Activated CD8-positive, alpha-beta memory T cell treated with anti-CD3 and anti-CD28 coated beads, Interleukin-2, amount 10 ng/mL, durations not matched to agents 7 days and 5 days (primary cell): ENCODE results near the gene SYP. TPM values are rescaled to one million over a fixed set of nuclear protein-coding genes. Genes with fewer than 3 reads are reported as not detected.
A peak's percentile ranks its signal among the peaks of the same experiment; 100 is the strongest.
"Not testable (repeated sequence)": the region's sequence is repeated elsewhere in the genome, so short reads cannot be mapped to it uniquely, and the experiment has no call there.

Source experiments
- ATAC-seq: fragments of 150-1000 bp; cut with Tn5 transposase; one replicate; pipeline ENCODE4 v1.10.0; 2021; ENCODE audit warnings: moderate library complexity
- CTCF ChIA-PET: fragments of 350-600 bp; sonication (Branson Sonifier 250); formaldehyde crosslinking; loops from one replicate; lab custom pipeline; 2021; ENCODE audit warnings: antibody characterized with exemption; lab: Charles Lee
- DNase-seq: peaks from one replicate; pipeline ENCODE4 v3.0.0-alpha.2; 2020
- H3K27ac Mint-ChIP-seq: one replicate; pipeline ENCODE4 v1.8.0; 2021; ENCODE audit warnings: mild to moderate bottlenecking, mixed read lengths
- H3K27me3 Mint-ChIP-seq: one replicate; pipeline ENCODE4 v1.8.0; 2021; ENCODE audit warnings: mixed read lengths
- H3K36me3 Mint-ChIP-seq: one replicate; pipeline ENCODE4 v1.8.0; 2021; ENCODE audit warnings: mild to moderate bottlenecking, mixed read lengths
- H3K4me1 Mint-ChIP-seq: one replicate; pipeline ENCODE4 v1.8.0; 2021; ENCODE audit warnings: mixed read lengths
- H3K4me3 Mint-ChIP-seq: one replicate; pipeline ENCODE4 v1.8.0; 2021; ENCODE audit warnings: mild to moderate bottlenecking, moderate library complexity, mixed read lengths
- H3K9me3 Mint-ChIP-seq: one replicate; pipeline ENCODE4 v1.8.0; 2022; ENCODE audit warnings: low read depth, mixed read lengths
- total RNA-seq, 2 experiments: library from RNA; stranded (reverse); gene quantifications; one replicate each; pipeline ENCODE4 v1.2.3, GENCODE V29; 2021

Gene SYP
- total RNA-seq, 2 experiments from 2014 or later: 1.9 to 3.9 TPM

DNA sequence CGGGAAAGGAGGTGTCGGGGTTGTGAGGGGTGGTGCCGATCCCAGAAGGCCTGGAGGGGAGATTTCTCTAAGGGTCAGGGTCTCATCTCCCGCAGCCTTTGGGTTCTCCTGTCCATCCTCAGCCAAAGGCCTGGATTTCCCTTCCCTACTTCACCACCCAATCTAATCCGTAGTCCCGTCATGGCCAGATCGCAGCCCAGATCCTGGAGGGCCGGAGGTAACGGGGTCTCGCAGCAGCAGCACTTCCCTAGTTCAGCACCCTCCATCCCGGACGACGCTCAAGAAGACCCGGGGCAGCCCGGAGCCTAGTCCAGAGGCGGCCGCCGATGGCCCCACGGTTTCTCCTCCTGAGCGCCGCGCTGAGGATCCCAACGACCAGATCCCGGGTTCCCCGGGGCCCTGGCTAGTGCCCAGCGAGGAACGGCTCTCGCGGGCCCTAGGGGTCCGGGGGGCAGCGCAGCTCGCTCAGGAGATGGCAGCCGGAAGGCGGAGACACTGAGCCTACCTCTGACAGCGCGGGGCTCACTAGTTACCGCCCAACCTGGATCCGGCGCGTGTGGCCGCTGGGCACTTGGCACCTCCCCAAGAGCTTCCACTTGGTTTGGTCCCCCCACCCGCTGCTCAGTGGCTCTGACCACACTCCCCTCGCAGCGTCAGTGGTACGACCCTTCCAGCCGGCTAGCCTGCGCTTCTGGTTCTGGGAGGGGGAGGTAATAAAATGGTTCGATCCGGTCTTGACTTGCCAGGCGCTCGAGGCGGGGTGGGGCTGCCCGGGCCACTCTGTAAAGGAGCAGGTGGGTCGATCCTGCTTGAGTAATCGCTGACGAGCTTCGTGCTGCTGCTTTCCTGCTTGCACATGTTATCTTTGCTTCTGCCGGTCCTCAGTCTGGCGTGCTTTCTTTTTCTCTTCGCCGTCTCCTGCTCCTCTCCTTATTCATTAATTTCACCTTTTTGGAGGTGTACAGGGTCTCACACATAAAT, 33.8 kb downstream of the SYP start:
- ATAC-seq (peak; percentile 52), DNase-seq (peak; percentile 86)
- H3K4me3 Mint-ChIP-seq: peak overlapping the region; percentile 81
- H3K27ac Mint-ChIP-seq: peak overlapping the region; percentile 96
- no peaks in the 10 kb centered on the region for H3K36me3 Mint-ChIP-seq
- CTCF ChIA-PET: interaction anchor here (0.8 to 4.2 kb wide), 7 partner anchors 11 to 126 kb away, joined by 3 to 31 read pairs (median 5); no protein-coding TSS in a partner anchor
- no peaks in the 10 kb centered on the region for H3K27me3 Mint-ChIP-seq
- no peaks in the 10 kb centered on the region for H3K9me3 Mint-ChIP-seq
- H3K4me1 Mint-ChIP-seq: peaks cover 38% of the 10 kb centered on the region

DNA sequence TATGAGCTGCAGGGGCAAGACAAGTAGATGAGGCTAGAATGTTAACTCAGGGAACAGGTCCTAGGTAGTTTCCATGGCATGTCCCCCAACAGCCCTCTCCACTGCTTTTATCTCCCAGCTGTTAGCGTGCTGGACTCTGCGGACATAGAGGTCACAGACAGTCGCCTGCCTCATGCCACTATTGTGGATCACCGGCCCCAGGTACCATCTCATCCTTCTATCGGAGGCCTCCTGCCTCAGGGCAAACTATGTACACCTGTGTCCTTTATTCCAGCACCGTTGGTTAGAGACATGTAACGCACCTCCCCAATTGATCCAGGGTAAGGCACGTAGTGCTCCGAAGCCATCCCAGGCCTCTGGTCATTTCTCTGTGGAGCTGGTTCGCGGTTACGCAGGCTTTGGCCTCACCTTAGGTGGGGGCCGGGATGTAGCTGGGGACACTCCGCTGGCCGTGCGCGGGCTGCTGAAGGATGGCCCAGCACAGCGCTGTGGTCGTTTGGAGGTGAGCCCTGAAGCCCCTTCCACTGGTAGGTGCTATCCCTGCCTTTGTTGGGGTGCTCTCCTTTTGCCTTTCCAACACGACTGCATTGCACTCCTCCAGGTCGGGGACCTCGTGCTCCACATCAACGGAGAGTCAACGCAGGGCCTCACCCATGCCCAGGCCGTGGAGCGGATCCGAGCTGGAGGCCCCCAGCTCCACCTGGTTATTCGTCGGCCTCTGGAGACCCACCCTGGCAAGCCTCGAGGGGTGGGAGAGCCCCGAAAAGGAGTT, 35.2 kb downstream of the SYP start:
- no peaks in the 10 kb centered on the region for H3K27me3 Mint-ChIP-seq
- H3K9me3 Mint-ChIP-seq: no peaks in the 10 kb centered on the region
- H3K36me3 Mint-ChIP-seq: no peaks in the 10 kb centered on the region
- CTCF ChIA-PET: interaction anchor here (1.3 to 4.1 kb wide), 4 partner anchors 8 to 28 kb away, joined by 3 to 13 read pairs (median 4); no protein-coding TSS in a partner anchor
- peaks cover 36% of the 10 kb centered on the region for H3K4me1 Mint-ChIP-seq
- H3K4me3 Mint-ChIP-seq: peak overlapping the region; percentile 78
- ATAC-seq (no peak), DNase-seq (no peak)
- H3K27ac Mint-ChIP-seq: peak overlapping the region; percentile 48

DNA sequence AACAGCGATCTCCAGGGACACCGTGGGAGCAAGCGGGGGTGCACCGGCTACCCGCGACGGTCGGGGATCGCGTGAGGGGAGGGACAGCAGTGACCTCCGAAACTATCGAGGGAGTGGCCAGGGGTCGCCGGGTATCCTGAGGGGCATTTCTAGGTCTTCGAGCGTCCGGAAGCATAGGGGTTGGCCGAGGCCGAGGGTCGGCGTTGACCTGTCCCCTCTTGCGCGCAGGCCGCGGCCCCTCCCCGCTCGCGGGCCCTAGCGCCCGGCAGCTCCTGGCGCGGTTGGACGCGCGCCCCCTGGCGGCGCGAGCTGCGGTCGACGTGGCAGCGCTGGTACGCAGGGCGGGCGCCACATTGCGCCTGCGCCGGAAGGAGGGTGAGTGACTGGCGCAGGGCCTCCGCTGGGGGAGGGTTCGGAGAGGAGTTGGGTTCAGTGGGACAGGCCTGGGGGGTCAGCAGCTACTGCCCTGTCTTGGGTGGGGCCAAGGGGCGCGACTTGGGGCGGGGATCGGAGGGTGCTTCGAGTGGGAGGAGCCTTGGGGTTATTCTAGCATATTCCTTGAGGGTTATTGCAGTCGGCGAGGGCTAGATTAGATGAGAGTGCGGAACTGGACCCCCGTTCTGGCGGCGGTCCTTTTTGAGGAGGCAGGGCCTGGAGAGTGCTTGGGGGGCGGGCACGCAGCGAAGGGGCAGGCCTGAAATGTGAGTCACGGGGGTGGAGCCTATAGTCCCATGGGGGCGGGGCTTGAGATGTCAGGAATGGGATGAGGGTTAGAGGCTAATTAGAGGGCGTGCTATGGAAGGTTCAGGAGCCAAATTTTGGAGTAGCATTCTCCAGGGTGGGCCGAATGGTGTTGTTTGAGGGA, 36.2 kb downstream of the SYP start:
- H3K9me3 Mint-ChIP-seq: no peaks in the 10 kb centered on the region
- H3K4me1 Mint-ChIP-seq: peaks cover 32% of the 10 kb centered on the region
- ATAC-seq (peak; percentile 73), DNase-seq (peak; percentile 85)
- peak overlapping the region; percentile 95 for H3K27ac Mint-ChIP-seq
- H3K36me3 Mint-ChIP-seq: no peaks in the 10 kb centered on the region
- CTCF ChIA-PET: interaction anchor here (0.6 to 2.0 kb wide), 7 partner anchors 9 to 104 kb away, joined by 3 to 5 read pairs (median 4); partner anchors contain the start of gene PRICKLE3
- peak overlapping the region; percentile 78 for H3K4me3 Mint-ChIP-seq
- no peaks in the 10 kb centered on the region for H3K27me3 Mint-ChIP-seq

DNA sequence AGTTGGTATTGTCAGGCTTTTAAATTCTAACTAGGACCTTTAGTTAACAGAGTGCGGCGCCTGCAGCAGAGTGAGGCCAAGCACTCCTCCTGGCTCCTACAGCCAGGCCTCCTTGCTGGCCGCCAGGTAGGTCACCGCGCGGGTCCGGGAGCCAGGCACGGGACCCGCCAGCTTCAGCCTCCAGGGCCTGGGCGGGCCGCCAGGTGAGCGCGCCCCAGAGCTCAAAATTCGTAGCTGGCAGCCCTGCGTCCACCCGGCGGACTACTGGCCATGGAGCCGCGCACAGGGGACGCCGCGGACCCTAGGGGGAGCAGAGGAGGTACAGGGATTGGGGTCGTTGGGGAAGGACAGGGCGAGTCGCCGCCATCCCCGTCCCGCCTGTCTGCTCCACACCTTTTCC, 37.4 kb downstream of the SYP start, which contains the start of gene MAGIX:
Gene MAGIX, plus strand, starts transcription at position 139 of the 400 bp plus-strand sequence. Its CDS starts 132 bp downstream, at position 271.
- Mint-ChIP-seq H3K4me1 (peaks cover 26% of the 10 kb centered on the region), H3K36me3 (no peaks in the 10 kb centered on the region), H3K4me3 (peak within 1 kb of the TSS; percentile 78), H3K9me3 (no peaks in the 10 kb centered on the region), H3K27ac (peak within 1 kb of the TSS; percentile 79), H3K27me3 (no peaks in the 10 kb centered on the region)
- CTCF ChIA-PET: no interaction called here
- DNase-seq (no peak), ATAC-seq (no peak)

DNA sequence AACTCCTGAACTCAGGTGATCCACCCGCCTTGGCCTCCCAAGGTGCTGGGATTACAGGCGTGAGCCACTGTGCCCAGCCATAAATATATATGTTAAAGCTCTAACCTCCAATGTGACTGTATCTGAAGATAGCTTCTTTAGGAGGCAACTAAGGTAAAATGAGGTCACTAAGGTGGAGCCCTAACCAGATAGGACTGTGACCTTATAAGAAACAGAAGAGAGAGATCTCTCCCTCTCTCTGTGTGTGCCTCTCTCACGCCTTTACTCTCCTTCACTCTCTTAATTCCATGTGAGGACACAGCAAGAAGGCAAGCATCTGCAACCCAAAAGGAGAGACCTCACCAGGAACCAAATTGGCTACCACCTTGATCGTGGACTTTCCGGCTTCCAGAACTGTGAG, 38.4 kb downstream of the SYP start:
- ATAC-seq (no peak), DNase-seq (no peak)
- Mint-ChIP-seq H3K4me1 (peaks cover 19% of the 10 kb centered on the region), H3K27me3 (no peaks in the 10 kb centered on the region), H3K36me3 (no peaks in the 10 kb centered on the region), H3K9me3 (no peaks in the 10 kb centered on the region), H3K4me3 (no peak overlapping the region), H3K27ac (no peak overlapping the region)
- CTCF ChIA-PET: no interaction called here

DNA sequence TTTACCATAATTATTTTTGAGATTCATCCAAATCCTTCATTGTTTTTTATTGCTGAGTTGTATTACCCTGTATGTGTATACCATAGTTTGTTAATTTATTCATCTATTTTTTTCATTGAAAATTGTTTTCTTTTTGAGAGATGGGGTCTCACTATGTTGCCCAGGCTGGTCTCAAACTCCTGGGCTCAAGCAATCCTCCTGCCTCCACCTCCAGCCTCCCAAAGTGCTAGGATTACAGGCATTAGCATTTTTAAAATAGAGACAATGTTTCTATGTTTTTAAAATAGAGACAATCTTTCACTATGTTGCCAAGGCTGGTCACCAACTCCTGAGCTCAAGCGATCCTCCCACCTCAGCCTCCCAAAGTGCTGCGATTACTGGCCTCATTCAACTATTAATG, 39.1 kb downstream of the SYP start:
- CTCF ChIA-PET: no interaction called here
- no peak overlapping the region for H3K27ac Mint-ChIP-seq
- no peaks in the 10 kb centered on the region for H3K36me3 Mint-ChIP-seq
- no peak overlapping the region for H3K4me3 Mint-ChIP-seq
- DNase-seq (no peak), ATAC-seq (no peak)
- H3K9me3 Mint-ChIP-seq: no peaks in the 10 kb centered on the region
- H3K4me1 Mint-ChIP-seq: peaks cover 20% of the 10 kb centered on the region
- H3K27me3 Mint-ChIP-seq: no peaks in the 10 kb centered on the region

DNA sequence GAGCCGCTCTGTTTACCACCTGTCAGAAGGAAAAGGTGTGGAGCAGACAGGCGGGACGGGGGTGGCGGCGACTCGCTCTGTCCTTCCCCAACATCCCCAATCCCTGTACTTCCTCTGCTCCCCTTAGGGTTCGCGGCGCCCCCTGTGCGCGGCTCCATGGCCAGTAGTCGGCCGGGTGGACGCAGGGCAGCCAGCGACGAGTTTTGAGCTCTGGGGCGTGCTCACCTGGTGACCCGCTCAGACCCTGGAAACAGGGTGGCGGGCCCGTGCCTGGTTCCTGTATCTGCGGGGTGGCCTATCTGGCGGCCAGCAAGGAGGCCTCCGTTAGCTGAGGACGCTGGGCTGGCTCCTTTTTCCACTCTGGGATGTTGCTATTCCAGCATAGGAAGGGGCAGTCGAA, 42.8 kb downstream of the SYP start:
- no peak for DNase-seq
- no peaks in the 10 kb centered on the region for H3K27me3 Mint-ChIP-seq
- no peak for ATAC-seq
- CTCF ChIA-PET: interaction anchor here (1.1 kb wide), 2 partner anchors 13 to 15 kb away, joined by 3 to 5 read pairs; no protein-coding TSS in a partner anchor
- H3K9me3 Mint-ChIP-seq: no peaks in the 10 kb centered on the region
- no peak overlapping the region for H3K4me3 Mint-ChIP-seq
- no peak overlapping the region for H3K27ac Mint-ChIP-seq
- H3K4me1 Mint-ChIP-seq: peaks cover 19% of the 10 kb centered on the region
- peaks cover 2% of the 10 kb centered on the region for H3K36me3 Mint-ChIP-seq

DNA sequence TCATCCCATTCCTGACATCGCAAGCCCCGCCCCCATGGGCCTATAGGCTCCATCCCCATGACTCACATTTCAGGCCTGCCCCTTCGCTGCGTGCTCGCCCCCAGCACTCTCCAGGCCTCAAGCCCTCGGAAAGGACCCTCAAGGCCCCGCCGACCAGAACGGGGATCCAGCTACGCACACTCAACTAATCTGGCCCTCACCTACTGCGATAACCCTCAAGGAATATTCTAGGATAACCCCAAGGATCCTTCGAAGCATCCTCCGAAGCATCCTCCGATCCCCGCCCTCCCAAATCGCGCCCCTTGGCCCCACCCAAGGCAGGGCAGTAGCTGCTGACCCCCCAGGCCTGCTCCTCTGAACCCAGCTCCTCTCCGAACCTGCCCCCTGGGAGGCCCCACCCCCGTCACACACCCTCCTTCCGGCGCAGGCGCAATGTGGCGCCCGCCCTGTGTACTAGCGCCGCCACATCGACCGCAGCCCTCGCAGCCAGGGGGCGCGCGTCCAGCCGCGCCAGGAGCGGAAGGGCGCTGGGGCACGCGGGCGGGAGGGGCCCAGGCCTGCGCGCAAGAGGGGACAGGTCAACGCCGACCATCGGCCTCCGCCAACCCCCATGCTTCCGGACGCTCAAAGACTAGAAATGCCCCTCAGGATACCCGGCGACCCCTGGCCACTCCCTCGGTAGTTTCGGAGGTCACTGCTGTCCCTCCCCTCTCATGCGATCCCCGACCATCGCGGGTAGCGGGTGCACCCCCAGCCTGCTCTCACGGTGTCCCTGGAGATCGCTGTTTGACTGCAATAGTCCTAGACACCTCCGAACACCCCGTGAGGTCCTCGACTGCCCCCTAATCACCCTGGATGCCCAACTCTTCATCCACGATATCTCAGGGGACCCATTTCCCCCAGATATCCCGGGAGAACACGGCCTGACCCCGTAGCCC, 43.8 kb downstream of the SYP start:
- peak; percentile 91 for DNase-seq
- peak overlapping the region; percentile 90 for H3K4me3 Mint-ChIP-seq

DNA sequence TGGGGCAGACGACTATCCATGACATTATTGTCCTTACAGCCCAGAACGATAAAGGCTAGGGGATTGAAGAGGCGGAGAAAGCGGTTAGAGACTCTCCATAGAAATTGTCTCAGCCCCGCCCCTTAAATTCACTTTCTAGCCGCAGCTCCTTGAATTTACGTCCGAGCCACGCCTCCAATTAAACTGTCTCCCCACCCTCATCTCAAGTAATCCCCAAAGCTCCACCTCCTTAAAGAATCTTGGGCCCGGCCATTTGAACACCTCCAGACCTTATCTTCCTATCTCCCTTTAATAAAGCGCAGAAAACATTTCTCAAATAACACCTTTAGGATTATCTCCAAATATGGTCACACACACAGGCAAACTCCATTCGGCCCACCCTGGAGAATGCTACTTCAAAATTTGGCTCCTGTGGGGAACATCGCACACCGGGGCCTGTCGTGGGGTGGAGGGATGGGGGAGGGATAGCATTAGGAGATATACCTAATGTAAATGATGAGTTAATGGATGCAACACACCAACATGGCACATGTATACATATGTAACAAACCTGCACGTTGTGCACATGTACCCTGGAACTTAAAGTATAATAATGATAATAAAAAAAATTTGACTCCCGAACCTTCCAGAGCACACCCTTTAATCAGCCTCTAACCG, 44.6 kb downstream of the SYP start:
- DNase-seq: peak; percentile 66
- ATAC-seq: peak; percentile 9
- Mint-ChIP-seq H3K9me3 (no peaks in the 10 kb centered on the region), H3K4me3 (peak overlapping the region; percentile 90), H3K36me3 (peaks cover 2% of the 10 kb centered on the region), H3K4me1 (peaks cover 16% of the 10 kb centered on the region), H3K27me3 (no peaks in the 10 kb centered on the region), H3K27ac (peak overlapping the region; percentile 96)
- CTCF ChIA-PET: interaction anchor here (0.7 to 2.0 kb wide), 14 partner anchors 8 to 349 kb away, joined by 3 to 13 read pairs (median 4); partner anchors contain the start of genes PLP2, PQBP1 and TIMM17B

More for the DNA sequence above, 43.8 kb downstream of the SYP start:
- peak overlapping the region; percentile 96 for H3K27ac Mint-ChIP-seq
- no peaks in the 10 kb centered on the region for H3K9me3 Mint-ChIP-seq
- no peaks in the 10 kb centered on the region for H3K27me3 Mint-ChIP-seq
- peaks cover 16% of the 10 kb centered on the region for H3K4me1 Mint-ChIP-seq
- CTCF ChIA-PET: interaction anchor here (0.7 to 2.0 kb wide), 13 partner anchors 10 to 350 kb away, joined by 3 to 13 read pairs (median 4); partner anchors contain the start of genes PLP2, PQBP1 and TIMM17B
- ATAC-seq: peak; percentile 92
- H3K36me3 Mint-ChIP-seq: peaks cover 2% of the 10 kb centered on the region

DNA sequence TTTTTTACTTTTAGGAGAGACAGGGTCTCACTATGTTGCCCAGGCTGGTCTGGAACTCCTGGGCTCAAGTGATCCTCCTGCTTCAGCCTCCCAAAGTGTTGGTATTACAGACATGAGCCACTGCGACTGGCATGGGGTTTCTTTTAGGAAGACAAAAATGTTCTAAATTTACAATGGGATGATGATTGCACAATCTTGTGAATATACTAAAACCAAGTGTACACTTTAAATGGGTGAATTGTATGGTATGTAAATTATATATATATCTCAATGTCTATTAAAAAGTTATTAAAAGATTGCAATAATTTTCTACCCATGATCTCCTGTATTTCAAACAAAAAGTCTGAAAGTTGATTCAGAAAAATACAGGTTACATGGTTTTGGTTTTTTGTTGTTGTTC, 46.5 kb downstream of the SYP start:
- no peaks in the 10 kb centered on the region for H3K9me3 Mint-ChIP-seq
- ATAC-seq: no peak
- H3K27ac Mint-ChIP-seq: no peak overlapping the region
- no peaks in the 10 kb centered on the region for H3K27me3 Mint-ChIP-seq
- DNase-seq: no peak
- H3K4me3 Mint-ChIP-seq: no peak overlapping the region
- peaks cover 2% of the 10 kb centered on the region for H3K36me3 Mint-ChIP-seq
- H3K4me1 Mint-ChIP-seq: peaks cover 16% of the 10 kb centered on the region
- CTCF ChIA-PET: no interaction called here

DNA sequence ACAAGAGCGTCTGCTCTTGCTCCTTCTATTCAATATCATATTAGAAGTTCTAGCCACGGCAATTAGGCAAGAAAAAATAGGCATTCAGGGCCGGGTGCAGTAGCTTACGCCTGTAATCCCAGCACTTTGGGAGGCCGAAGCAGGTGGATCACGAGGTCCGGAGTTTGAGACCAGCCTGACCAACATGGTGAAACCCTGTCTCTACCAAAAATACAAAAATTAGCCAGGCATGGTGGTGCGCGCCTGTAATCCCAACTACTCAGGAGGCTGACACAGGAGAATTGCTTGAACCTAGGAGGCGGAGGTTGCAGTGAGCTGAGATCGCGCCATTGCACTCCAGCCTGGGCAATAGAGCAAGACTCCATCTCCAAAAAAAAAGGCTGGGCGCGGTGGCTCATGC, 50.7 kb downstream of the SYP start:
- DNase-seq, H3K27me3 Mint-ChIP-seq, H3K4me1 Mint-ChIP-seq, CTCF ChIA-PET, H3K36me3 Mint-ChIP-seq, H3K9me3 Mint-ChIP-seq, H3K27ac Mint-ChIP-seq, H3K4me3 Mint-ChIP-seq, ATAC-seq: not testable (repeated sequence)
